NCI-H1436 (cell line): Measurements from ENCODE around the gene CEBPE.

Source experiments
- DNase-seq: peaks from one replicate; lab custom pipeline; 2025; lab: John Stamatoyannopoulos, UW

The CEBPE gene

GRCh38 chr14:23118506-23119362 is at the start of gene CEBPE:
TSS of gene CEBPE (minus strand) at chr14:23119255. CDS start at chr14:23119091, 164 bp downstream.
- DNase-seq: no peak

GRCh38 chr14:23168246-23168645 is 49.2 kb upstream of the CEBPE start:
- DNase-seq: no peak

- no peak for DNase-seq
Measured at GRCh38 chr14:23167116-23167847, 48.2 kb upstream of the CEBPE start.

GRCh38 chr14:23164949-23165348 is 45.9 kb upstream of the CEBPE start:
- DNase-seq: no peak

- DNase-seq: no peak
Measured at GRCh38 chr14:23164250-23164649, 45.2 kb upstream of the CEBPE start.

GRCh38 chr14:23163830-23164229 is 44.8 kb upstream of the CEBPE start:
- DNase-seq: no peak

DNA sequence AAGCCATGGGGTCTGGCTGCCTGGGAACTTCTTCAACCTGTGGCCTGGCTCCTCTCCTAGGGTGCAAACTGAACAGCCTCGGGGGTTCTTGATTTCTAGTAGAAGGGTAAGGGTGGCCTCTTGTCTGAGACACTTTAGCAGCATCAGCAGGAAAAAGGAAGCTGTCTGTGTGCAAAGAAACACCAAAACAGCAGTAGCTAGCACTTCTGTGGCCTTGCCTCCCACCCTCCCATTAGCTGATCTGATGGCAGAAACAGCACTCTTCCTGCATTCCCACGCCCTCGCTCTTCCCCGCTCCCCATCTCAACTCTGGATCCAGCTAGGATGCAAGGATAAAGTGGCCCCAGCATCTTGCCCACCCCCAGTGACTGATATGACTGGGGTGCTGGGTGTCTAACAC is 43.7 kb upstream of the CEBPE start:
- no peak for DNase-seq

DNA sequence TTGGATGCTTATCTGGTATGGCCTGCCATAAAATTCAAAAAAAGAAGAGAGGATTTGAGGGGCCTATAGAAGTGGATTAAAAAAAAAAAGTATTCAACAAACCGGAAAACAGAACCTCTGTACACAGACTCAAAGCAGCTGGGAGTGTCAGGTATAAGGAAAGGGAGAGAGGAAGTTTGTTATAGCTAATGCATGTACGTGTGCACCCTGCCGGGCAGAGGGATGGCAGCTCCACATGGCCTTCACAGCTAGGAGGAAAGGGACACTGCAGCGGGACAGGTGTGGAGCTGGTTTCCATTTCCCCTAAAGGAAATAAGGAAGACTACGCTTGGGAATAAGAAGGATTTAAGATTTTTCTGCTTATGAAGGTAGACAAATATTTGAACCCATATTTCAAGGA is 43.0 kb upstream of the CEBPE start:
- no peak for DNase-seq

- DNase-seq: no peak
Measured at GRCh38 chr14:23160924-23161522, 42.0 kb upstream of the CEBPE start.

GRCh38 chr14:23159532-23159931 is 40.5 kb upstream of the CEBPE start:
- no peak for DNase-seq

DNA sequence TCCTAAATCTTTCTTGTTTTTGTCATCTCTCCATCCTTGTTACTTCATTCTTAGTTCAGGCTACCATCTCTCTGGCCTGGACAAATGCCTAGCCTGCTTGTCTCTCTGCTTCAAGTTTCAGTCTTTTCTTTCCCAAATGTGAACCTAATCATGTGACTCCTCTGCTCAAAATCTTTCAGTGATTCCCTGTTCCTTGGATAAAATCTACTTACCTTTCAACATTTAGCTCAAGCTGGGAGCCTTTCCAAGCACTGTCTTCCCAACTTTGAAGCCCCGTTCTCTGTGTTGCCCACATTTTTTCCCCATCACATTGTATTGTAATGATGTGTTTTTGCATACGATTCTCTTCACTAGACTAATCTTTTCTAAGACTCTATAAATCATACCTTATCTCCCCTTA is 39.7 kb upstream of the CEBPE start:
- no peak for DNase-seq

- no peak for DNase-seq
Measured at GRCh38 chr14:23154964-23155587, 36.0 kb upstream of the CEBPE start.

GRCh38 chr14:23153851-23154796 is 35.1 kb upstream of the CEBPE start:
- no peak for DNase-seq

DNA sequence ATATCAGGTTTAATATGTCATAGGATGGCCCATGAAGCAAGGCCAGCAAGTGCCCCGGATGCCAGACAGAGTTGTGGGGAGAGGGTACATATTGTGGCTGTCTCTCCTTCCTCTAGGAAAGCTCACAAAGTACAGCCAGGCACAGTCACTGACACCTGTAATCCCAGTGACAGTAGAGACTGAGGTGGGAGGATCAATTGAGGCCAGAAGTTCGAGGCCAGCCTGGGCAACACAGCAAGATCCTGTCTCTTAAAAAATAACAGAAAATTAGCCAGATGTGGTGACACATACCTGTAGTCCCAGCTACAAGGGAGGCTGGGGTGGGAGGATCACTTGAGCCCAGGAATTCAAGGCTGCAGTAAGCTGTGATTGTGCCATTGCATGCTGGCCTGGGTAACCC is 32.3 kb upstream of the CEBPE start:
- no peak for DNase-seq

DNA sequence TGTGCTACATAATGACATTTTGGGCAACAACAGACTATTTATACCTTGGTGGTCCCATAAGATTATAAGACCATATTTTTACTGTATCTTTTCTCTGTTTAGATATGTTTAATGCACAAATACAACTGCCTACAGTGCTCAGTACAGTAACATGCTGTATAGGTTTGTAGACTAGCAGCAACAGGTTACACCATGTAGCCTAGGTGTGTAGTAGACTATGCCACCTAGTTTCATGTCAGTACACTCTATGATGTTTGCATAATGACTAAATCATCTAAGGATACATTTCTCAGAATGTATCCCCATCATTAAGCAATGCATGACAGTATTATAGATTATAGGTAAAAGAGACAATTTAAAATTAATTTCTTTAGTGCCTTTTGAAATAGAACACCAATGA is 30.7 kb upstream of the CEBPE start:
- no peak for DNase-seq

DNA sequence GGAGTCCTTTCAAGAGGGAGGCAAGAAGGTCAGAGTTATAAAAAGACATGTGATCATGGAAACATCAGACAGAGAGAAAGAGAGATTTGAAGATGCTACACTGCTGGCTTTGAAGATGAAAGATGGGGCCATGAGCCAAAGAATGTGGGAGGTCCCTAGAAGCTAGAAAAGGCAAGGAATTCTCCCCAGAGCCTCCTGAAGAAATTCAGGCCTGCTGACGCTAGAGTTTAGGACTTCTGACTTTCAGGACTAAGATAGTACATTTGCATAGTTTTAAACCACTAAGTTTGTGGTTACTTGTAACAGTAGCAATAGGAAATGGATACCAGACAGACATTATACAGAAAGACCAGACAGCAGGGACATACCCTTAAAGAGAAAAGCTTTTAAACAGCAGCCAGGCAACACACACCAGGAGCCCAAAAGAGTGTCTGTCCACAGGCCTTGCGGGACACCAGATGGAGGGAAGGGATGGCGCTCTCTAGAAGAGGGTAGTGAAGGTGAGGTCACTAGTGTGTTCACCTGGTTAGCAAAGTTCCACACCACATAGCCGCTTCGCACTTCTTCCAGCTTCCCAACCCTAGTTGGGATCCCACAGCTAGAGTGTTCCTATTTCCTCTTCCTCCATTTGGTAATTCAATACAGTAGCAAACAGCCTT is 29.7 kb upstream of the CEBPE start:
- no peak for DNase-seq

GRCh38 chr14:23147676-23148075 is 28.6 kb upstream of the CEBPE start:
- no peak for DNase-seq

DNA sequence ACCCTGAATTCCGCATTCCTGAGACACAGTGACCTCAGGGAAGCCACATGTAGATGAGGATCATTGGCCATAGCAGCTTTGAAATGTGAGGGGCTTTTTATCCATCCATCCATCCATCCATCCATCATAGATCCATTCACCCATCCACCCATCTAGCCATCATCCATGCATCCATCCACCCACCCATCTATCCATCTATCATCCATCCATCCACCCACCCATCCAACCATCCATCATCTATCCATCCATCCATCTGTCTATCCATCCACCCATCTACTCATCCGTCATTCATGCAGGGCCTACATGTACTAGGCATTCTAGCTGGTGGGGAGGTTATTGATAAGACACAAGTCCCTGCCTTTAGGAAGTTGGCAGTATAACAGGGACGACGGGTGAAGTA is 27.9 kb upstream of the CEBPE start:
- no peak for DNase-seq

- no peak for DNase-seq
Measured at GRCh38 chr14:23146351-23146910, 27.4 kb upstream of the CEBPE start.

GRCh38 chr14:23145794-23146350 is 26.8 kb upstream of the CEBPE start:
- no peak for DNase-seq
